ENCODE results near the gene MYO9B. TPM values are rescaled to one million over a fixed set of nuclear protein-coding genes. Genes with fewer than 3 reads are reported as not detected.
"Not testable (repeated sequence)": the region's sequence is repeated elsewhere in the genome, so short reads cannot be mapped to it uniquely, and the experiment has no call there.

MYO9B gene
- polyA plus RNA-seq, 3 donors from 2014 or later = 5.9 to 33.8 (median 6.0) TPM

DNA sequence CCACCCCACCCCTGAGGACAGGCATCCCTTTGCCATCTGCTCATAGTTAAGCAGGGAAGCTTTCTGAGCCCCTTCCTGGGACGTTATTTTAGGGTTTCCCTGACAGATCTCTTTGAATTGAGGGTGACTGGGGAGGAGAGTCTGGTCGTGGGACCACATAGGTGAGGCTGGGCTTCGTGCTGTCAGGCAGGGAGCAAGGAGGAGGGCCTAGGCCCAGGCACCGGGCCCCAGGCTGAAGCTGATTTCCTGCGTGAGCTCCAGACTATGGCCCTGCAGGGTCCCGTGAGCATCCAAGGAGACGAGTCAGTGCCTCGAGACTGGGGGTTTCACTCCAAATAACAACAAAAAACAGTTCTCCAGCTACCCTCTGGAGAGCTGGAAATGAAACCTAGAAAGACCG is 60.4 kb downstream of the MYO9B start:
- Mint-ChIP-seq H3K27ac (peak overlapping the region in 2 of 6 donors; percentile 59 to 76), H3K4me1 (peaks cover 38 to 41% of the 10 kb centered on the region in 2 donors), H3K9me3 (no peaks in the 10 kb centered on the region), H3K36me3 (peaks cover 0 to under 1% (median under 1%) of the 10 kb centered on the region in 3 donors), H3K27me3 (ENCODE audit: low read depth in 3 of 3) (peaks cover 0 to 4% (median under 1%) of the 10 kb centered on the region in 3 donors), H3K4me3 (peak overlapping the region in 1 of 5 donors; percentile 13)
- no peak for DNase-seq

DNA sequence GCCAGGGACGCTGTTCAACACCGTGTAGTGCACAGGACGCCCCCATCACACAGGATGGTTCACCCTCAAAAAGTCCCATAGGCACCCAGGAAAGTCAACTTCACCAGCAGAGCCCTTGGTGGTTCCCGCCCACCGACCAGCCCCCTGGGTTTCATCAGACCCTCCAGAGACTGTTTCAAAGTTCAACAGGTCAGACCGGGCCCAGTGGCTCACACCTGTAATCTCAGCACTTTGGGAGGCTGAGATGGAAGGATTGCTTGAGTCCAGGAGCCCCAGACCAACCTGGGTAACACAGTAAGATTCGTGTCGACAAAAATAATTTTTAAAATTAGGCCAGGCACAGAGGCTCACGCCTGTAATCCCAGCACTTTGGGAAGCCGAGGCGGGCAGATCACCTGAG is 61.0 kb downstream of the MYO9B start:
- Mint-ChIP-seq H3K9me3 (no peaks in the 10 kb centered on the region), H3K4me3 (peak overlapping the region in 1 of 5 donors; percentile 27), H3K27ac (peak overlapping the region in 3 of 6 donors; percentile 55 to 84 (median 76))

DNA sequence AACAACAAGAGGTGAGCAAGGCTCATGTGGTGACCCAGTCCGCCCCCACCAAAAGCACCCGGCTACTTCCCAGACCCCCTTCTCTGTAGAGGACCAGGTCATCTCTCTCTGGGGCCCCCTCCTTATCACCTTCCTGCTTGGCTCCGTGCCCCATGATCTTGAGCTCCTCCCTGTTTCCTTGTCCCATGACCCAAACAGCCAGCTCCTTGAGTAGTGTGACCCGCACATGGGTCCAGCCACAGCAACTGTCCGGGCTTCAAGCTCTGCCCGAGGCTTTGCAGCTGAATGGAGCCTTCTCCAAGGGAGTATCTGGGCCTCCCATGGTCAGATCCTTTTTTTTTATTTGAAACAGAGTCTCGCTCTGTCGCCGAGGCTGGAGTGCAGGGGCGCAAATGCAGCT is 61.8 kb downstream of the MYO9B start:
- H3K4me3 Mint-ChIP-seq = no peak overlapping the region
- peak overlapping the region in 3 of 6 donors; percentile 17 to 64 (median 44) for H3K27ac Mint-ChIP-seq
- H3K4me1 Mint-ChIP-seq = peaks cover 46 to 54% of the 10 kb centered on the region in 2 donors

More for the DNA sequence above, 61.0 kb downstream of the MYO9B start:
- DNase-seq = no peak
- Mint-ChIP-seq H3K27me3 (ENCODE audit: low read depth in 3 of 3) (peaks cover 2 to 4% (median 3%) of the 10 kb centered on the region in 3 donors), H3K36me3 (peaks cover 0 to 6% (median 4%) of the 10 kb centered on the region in 3 donors), H3K4me1 (peaks cover 43 to 46% of the 10 kb centered on the region in 2 donors)

DNA sequence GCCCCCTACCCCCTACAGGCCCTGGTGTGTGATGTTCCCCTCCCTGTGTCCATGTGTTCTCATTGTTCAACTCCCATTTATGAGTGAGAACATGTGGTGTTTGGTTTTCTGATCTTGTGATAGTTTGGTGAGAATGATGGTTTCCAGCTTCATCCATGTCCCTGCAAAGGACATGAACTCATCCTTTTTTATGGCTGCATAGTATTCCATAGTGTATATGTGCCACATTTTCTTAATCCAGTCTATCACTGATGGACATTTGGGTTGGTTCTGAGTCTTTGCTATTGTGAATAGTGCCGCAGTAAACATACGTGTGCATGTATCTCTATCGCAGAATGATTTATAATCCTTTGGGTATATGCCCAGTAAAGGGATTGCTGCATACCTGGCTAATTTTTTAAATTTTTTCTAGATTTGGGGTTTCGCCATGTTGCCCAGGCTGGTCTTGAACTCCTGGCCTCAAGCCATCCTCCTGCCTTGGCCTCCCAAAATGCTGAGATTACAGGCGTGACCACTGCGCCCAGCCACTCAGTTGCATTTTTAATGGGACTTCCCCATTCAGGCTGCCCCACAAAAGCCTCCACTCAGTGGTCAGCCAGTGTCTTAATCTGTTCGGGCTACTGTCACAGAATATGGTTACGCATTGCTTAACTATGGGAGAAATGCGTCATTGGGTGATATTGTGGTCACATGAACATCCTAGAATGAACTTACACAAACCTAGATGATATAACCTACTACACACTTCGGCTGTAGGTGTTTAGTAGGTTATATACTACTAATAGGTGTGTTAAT is 62.7 kb downstream of the MYO9B start:
- Mint-ChIP-seq H3K36me3 (peaks cover 0 to 16% (median 4%) of the 10 kb centered on the region in 3 donors), H3K27ac (peak overlapping the region in 2 of 6 donors; percentile 62 to 64), H3K4me1 (peaks cover 50 to 58% of the 10 kb centered on the region in 2 donors)
- DNase-seq; H3K27me3 Mint-ChIP-seq (ENCODE audit: low read depth in 3 of 3); H3K4me3 Mint-ChIP-seq; H3K9me3 Mint-ChIP-seq: not testable (repeated sequence)

More for the DNA sequence above, 61.8 kb downstream of the MYO9B start:
- DNase-seq = no peak
- Mint-ChIP-seq H3K36me3 (peaks cover 0 to 9% (median 4%) of the 10 kb centered on the region in 3 donors), H3K9me3 (no peaks in the 10 kb centered on the region), H3K27me3 (ENCODE audit: low read depth in 3 of 3) (peaks cover 2 to 4% (median 3%) of the 10 kb centered on the region in 3 donors)

DNA sequence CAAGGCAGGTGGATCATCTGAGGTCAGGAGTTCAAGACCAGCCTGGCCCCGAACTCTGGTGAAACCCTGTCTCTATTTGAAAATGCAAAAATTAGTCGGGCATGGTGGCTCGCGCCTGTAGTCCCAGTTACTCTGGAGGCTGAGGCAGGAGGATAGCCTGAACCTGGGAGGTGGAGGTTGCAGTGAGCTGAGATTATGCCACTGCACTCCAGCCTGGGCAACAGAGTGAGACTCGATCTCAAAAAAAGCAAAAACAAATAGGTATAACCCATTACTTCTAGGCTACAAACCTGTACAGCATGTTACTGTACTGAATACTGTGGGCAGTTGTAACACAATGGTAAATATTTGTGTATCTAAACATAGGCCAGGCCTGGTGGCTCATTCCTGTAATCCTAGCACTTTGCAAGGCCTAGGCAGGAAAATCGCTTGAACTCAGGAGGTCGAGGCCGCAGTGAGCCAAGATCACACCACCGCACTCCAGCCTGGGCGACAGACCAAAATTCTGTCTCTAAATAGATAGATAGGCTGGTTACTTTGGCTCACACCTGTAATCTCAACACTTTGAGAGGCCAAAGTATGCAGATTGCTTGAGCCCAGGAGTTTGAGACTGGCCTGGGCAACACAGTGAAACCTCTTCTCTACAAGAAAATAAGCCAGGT is 63.5 kb downstream of the MYO9B start:
- Mint-ChIP-seq H3K9me3 (no peaks in the 10 kb centered on the region), H3K4me1 (peaks cover 52 to 53% of the 10 kb centered on the region in 2 donors), H3K27me3 (ENCODE audit: low read depth in 3 of 3) (peaks cover 2 to 4% (median 3%) of the 10 kb centered on the region in 3 donors), H3K27ac (peak overlapping the region in 1 of 6 donors; percentile 8), H3K36me3 (peaks cover 0 to 18% (median 4%) of the 10 kb centered on the region in 3 donors), H3K4me3 (no peak overlapping the region)
- DNase-seq = no peak

DNA sequence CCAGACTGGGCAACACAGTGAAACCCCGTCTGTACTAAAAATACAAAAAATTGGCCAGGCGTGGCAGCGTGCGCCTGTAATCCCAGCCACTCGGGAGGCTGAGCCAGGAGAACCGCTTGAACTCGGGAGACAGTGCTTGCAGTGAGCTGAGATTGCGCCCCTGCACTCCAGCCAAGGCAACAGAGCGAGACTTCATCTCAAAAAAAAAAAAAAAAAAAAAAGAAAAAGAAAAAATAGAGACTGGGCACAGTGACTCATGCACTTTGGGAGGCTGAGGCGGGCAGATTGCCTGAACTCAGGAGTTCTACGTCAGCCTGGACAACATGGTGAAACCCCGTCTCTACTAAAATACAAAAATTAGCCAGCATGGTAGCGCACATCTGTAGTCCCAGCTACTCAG is 69.2 kb downstream of the MYO9B start:
- not testable (repeated sequence) for H3K27ac Mint-ChIP-seq

DNA sequence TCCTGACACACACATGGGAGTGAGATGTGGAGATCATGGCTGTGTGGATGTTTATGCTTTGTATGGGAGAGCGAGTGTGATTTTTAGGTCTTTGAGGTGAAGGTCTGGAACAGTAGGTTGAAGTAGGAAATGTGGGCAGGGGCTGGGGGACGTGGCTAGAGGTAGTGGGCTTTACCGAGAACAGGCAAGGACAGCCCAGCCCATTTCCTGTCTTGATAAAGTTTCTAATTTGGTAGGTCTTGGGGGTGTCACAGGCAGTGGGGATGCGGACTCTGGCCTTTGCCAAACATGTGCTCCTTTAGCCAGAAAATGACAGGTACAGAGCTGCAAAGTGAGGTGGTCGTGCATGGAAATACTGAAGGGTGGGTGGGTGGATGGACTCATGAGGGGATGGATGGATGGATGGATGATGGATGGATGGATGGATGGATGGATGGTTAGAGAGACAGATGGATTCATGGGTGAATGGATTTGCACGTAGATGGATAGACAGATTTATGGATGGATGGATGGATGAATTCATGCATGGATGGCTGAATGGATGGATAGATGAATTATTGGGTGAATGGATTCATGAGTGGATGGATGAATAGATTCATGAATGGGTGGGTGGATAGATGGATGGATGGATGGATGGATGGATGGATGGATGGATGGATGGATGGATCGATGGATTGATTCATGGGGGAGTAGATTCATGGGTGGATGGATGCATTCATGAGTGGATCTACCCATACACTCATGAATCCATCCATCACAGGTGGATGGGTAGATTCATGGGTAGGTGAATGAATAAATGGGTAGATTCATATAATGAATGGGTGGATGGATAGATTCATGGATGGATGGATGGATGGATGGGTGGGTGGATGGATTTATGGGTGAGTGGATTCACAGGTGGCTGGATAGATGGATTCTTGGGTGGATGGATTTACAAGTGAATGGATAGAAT is 70.2 kb downstream of the MYO9B start:
- Mint-ChIP-seq H3K27ac (no peak overlapping the region), H3K36me3 (peaks cover 0 to 25% (median 8%) of the 10 kb centered on the region in 3 donors), H3K4me1 (peaks cover 17 to 26% of the 10 kb centered on the region in 2 donors), H3K27me3 (ENCODE audit: low read depth in 3 of 3) (peaks cover 2 to 6% (median 4%) of the 10 kb centered on the region in 3 donors), H3K9me3 (no peaks in the 10 kb centered on the region), H3K4me3 (no peak overlapping the region)
- no peak for DNase-seq

More for the DNA sequence above, 69.2 kb downstream of the MYO9B start:
- H3K4me1 Mint-ChIP-seq = peaks cover 19 to 26% of the 10 kb centered on the region in 2 donors
- peaks cover 0 to 25% (median 8%) of the 10 kb centered on the region in 3 donors for H3K36me3 Mint-ChIP-seq
- not testable (repeated sequence) for DNase-seq; H3K27me3 Mint-ChIP-seq (ENCODE audit: low read depth in 3 of 3); H3K9me3 Mint-ChIP-seq
- peak overlapping the region in 1 of 5 donors; percentile 17 for H3K4me3 Mint-ChIP-seq

GRCh38 chr19:17148130-17148529 is 72.6 kb downstream of the MYO9B start:
- Mint-ChIP-seq H3K4me3 (no peak overlapping the region), H3K4me1 (peaks cover 4 to 5% of the 10 kb centered on the region in 2 donors), H3K27ac (no peak overlapping the region), H3K9me3 (no peaks in the 10 kb centered on the region), H3K27me3 (ENCODE audit: low read depth in 3 of 3) (peaks cover 0 to 6% (median 4%) of the 10 kb centered on the region in 3 donors), H3K36me3 (peaks cover 6 to 20% (median 13%) of the 10 kb centered on the region in 3 donors)
- no peak for DNase-seq

DNA sequence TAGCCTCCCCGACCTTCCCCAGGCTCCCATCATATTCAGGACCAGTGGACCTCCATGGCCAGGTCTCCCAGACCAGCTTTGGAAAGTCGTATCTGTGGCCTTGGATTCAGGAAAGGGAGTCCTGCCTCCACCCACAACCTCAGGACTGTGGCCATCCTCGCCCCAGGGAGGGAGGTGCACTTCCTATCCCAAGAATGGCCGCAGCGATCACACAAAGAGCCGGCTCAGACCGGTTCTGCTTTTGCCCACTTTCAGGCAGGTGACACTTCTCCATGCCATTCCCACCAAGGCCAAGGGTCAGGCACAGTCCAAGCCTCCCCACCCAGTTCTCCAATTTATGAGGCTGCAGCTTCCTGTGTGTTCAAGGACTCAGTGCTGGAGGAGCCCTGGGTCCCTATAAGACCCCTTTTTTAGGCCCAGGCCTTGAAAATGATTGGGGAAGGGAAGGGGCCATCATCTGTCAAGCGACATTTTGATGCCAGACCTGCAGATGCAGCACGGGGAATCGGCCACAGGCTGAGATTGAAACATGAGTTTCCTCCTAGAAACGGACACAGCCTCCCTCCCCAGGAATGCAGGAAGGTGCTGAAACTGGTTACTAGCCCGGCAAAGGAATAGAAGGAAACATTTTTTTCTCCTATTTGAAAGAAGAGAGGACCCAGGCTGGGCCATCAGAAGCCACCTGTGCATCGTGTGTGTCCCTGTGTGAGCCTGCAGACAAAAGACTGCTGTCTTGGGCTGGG is 74.0 kb downstream of the MYO9B start:
- Mint-ChIP-seq H3K36me3 (peaks cover 10 to 23% (median 21%) of the 10 kb centered on the region in 3 donors), H3K27me3 (ENCODE audit: low read depth in 3 of 3) (peaks cover 0 to 6% (median 2%) of the 10 kb centered on the region in 3 donors), H3K9me3 (no peaks in the 10 kb centered on the region), H3K27ac (no peak overlapping the region), H3K4me3 (no peak overlapping the region), H3K4me1 (no peaks in the 10 kb centered on the region)
- no peak for DNase-seq

DNA sequence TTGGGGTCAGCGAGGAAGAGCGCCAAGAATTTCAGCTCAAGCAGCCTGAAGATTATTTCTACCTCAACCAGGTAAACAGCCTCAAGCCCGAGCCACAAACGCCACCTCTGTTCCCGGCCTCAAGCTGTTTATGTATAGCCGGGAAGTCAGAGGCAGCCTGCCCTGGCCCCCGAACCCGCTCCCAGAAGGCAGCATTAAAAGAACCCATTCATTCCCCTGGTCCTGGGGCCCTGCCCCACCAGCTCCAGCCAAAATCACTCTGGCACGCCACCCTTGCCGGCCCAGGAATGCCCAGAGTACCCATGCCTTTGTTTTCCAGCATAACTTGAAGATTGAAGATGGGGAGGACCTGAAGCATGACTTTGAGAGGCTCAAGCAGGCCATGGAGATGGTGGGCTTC is 78.4 kb downstream of the MYO9B start:
- Mint-ChIP-seq H3K4me3 (no peak overlapping the region), H3K4me1 (no peaks in the 10 kb centered on the region), H3K27ac (no peak overlapping the region), H3K9me3 (no peaks in the 10 kb centered on the region), H3K36me3 (peaks cover 14 to 22% (median 21%) of the 10 kb centered on the region in 3 donors), H3K27me3 (ENCODE audit: low read depth in 3 of 3) (peaks cover 0 to 2% (median 0%) of the 10 kb centered on the region in 3 donors)
- no peak for DNase-seq

- Mint-ChIP-seq H3K4me3 (no peak overlapping the region), H3K4me1 (no peaks in the 10 kb centered on the region), H3K27ac (no peak overlapping the region), H3K36me3 (peaks cover 18 to 30% (median 21%) of the 10 kb centered on the region in 3 donors), H3K27me3 (ENCODE audit: low read depth in 3 of 3) (peaks cover 0 to 3% (median 2%) of the 10 kb centered on the region in 3 donors), H3K9me3 (no peaks in the 10 kb centered on the region)
- no peak for DNase-seq
Measured at GRCh38 chr19:17155251-17155650, 79.7 kb downstream of the MYO9B start.

- Mint-ChIP-seq H3K27ac (no peak overlapping the region), H3K9me3 (no peaks in the 10 kb centered on the region), H3K36me3 (peaks cover 18 to 31% (median 18%) of the 10 kb centered on the region in 3 donors), H3K4me1 (peaks cover 0 to 5% of the 10 kb centered on the region in 2 donors), H3K27me3 (ENCODE audit: low read depth in 3 of 3) (peaks cover 0 to 7% (median 2%) of the 10 kb centered on the region in 3 donors), H3K4me3 (no peak overlapping the region)
- no peak for DNase-seq
Measured at GRCh38 chr19:17156296-17156946, 80.8 kb downstream of the MYO9B start.

Measured in immature natural killer cell (primary cell).